ENCODE data around the gene TSACC.

TSACC gene

GRCh38 chr1:156376958-156377919 is 38.9 kb downstream of the TSACC start:
- no peak for DNase-seq

- DNase-seq: no peak
These were observed 40.2 kb downstream of the TSACC start for GRCh38 chr1:156378557-156378956.

- DNase-seq: no peak
These were observed 41.3 kb downstream of the TSACC start for GRCh38 chr1:156379420-156380165.

- DNase-seq: no peak
These were observed 44.2 kb downstream of the TSACC start for GRCh38 chr1:156382561-156382960.

- DNase-seq: peak; percentile 59
These were observed 44.7 kb downstream of the TSACC start for GRCh38 chr1:156383023-156383422.

GRCh38 chr1:156384007-156384406 is 45.7 kb downstream of the TSACC start:
- no peak for DNase-seq

- DNase-seq: no peak
These were observed 46.3 kb downstream of the TSACC start for GRCh38 chr1:156384658-156385057.

GRCh38 chr1:156385534-156386031 is 47.3 kb downstream of the TSACC start:
- peak; percentile 73 for DNase-seq

- no peak for DNase-seq
These were observed 48.0 kb downstream of the TSACC start for GRCh38 chr1:156386134-156386901.

- no peak for DNase-seq
These were observed 48.9 kb downstream of the TSACC start for GRCh38 chr1:156386949-156387869.

GRCh38 chr1:156387870-156388173 is 49.5 kb downstream of the TSACC start:
- no peak for DNase-seq

- DNase-seq: no peak
These were observed 50.1 kb downstream of the TSACC start for GRCh38 chr1:156388174-156389137.

GRCh38 chr1:156389311-156389710 is 51.0 kb downstream of the TSACC start:
- no peak for DNase-seq

- DNase-seq: no peak
These were observed 52.4 kb downstream of the TSACC start for GRCh38 chr1:156390469-156391365.

- no peak for DNase-seq
These were observed 53.0 kb downstream of the TSACC start for GRCh38 chr1:156391366-156391677.

- DNase-seq: no peak
These were observed 53.4 kb downstream of the TSACC start for GRCh38 chr1:156391701-156392100.

- no peak for DNase-seq
These were observed 54.1 kb downstream of the TSACC start for GRCh38 chr1:156392452-156392853.

- DNase-seq: no peak
These were observed 54.8 kb downstream of the TSACC start for GRCh38 chr1:156393095-156393494.

GRCh38 chr1:156394082-156394481 is 55.8 kb downstream of the TSACC start:
- DNase-seq: no peak

All from activated CD4-positive, alpha-beta T cell treated with anti-CD3 and anti-CD28 coated beads, Interleukin-2, amount 50 U/mL, for 1 hour (primary cell).